Fibroblast of lung (primary cell): ENCODE results near the gene NAA16.
"Not testable (repeated sequence)": the region's sequence is repeated elsewhere in the genome, so short reads cannot be mapped to it uniquely, and the experiment has no call there.

Source experiments
- EZH2 ChIP-seq: IDR thresholded peaks from 2 replicates; pipeline ENCODE4 v1.5.1; 2012; ENCODE audit warnings: low read length, control low read depth, mild to moderate bottlenecking; ENCODE audit errors: missing control alignments
- TF ChIP-seq, protein P1 (sequence below), 2 donors: IDR thresholded peaks in 1 of 2; conservative IDR thresholded peaks in 1 of 2; 1 replicate in 1 of 2; 2 replicates in 1 of 2; pipeline ENCODE4 v1.5.1; 2011 to 2012; ENCODE audit warnings: low read length in 2 of 2, control low read depth in 1 of 2, inconsistent platforms in 1 of 2, low read depth in 1 of 2, mild to moderate bottlenecking in 1 of 2

DNA sequence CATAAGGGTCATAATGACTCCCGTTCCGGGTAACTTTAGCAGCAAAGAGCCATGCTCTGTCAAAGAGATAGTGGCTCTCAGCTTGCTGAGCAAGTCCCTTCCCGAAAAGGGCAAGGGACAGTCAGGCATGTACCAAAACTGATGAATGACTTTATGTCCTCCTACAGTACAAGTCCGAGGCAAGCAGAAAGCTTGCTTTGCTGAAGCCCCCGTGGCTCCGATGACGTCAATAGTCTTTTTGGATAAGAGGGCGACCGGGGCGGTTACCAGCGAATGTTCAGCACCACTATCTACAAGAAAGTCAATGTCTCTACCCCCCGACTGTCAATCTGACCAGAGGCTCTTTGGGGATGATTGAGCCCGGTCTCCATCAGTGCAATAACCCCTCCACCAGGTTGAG is 112.2 kb downstream of the NAA16 start:
- TF ChIP-seq, protein P1, sequence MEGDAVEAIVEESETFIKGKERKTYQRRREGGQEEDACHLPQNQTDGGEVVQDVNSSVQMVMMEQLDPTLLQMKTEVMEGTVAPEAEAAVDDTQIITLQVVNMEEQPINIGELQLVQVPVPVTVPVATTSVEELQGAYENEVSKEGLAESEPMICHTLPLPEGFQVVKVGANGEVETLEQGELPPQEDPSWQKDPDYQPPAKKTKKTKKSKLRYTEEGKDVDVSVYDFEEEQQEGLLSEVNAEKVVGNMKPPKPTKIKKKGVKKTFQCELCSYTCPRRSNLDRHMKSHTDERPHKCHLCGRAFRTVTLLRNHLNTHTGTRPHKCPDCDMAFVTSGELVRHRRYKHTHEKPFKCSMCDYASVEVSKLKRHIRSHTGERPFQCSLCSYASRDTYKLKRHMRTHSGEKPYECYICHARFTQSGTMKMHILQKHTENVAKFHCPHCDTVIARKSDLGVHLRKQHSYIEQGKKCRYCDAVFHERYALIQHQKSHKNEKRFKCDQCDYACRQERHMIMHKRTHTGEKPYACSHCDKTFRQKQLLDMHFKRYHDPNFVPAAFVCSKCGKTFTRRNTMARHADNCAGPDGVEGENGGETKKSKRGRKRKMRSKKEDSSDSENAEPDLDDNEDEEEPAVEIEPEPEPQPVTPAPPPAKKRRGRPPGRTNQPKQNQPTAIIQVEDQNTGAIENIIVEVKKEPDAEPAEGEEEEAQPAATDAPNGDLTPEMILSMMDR (conservative IDR thresholded peaks at IDR 0.05 in 1 of 2, IDR thresholded peaks at IDR 0.05 in 1 of 2; ENCODE audit: low read depth in 1 of 2, low read length in 2 of 2), result not testable (repeated sequence)
- TF ChIP-seq EZH2, result not testable (repeated sequence)
